Forelimb muscle (tissue), 1 donor: Measurements from ENCODE around the gene AUP1. TPM values are rescaled to one million over a fixed set of nuclear protein-coding genes. Genes with fewer than 3 reads are reported as not detected.

Experiments used
- polyA plus RNA-seq: library from polyadenylated mRNA; unstranded; fragments of 120-200 nt; gene quantifications from one replicate; pipeline ENCODE4 v1.2.1, GENCODE V29; 2013; ENCODE audit not compliant: insufficient read length

Gene AUP1
- polyA plus RNA-seq, 1 donor = 60.5 TPM

Other genes with a start within 250 kb of the AUP1 start
- 2.0 TPM for gene SLC4A5, start 186.3 kb downstream of the AUP1 start, polyA plus RNA-seq
- gene DCTN1, start 149.4 kb downstream of the AUP1 start, polyA plus RNA-seq = 98.0 TPM
- 2.2 TPM for gene C2orf81, start 108.1 kb downstream of the AUP1 start, polyA plus RNA-seq
- gene WDR54, start 108.0 kb downstream of the AUP1 start, polyA plus RNA-seq = 8.7 TPM
- 50.9 TPM for gene RTKN, start 87.8 kb downstream of the AUP1 start, polyA plus RNA-seq
- 19.0 TPM for gene INO80B, start 74.6 kb downstream of the AUP1 start, polyA plus RNA-seq
- 57.6 TPM for gene WBP1, start 71.3 kb downstream of the AUP1 start, polyA plus RNA-seq
- gene MOGS, start 64.3 kb downstream of the AUP1 start, polyA plus RNA-seq = 30.4 TPM
- 66.9 TPM for gene MRPL53, start 57.0 kb downstream of the AUP1 start, polyA plus RNA-seq
- gene CCDC142, start 46.7 kb downstream of the AUP1 start, polyA plus RNA-seq = 9.9 TPM
- gene TTC31, start 46.6 kb downstream of the AUP1 start, polyA plus RNA-seq = 18.3 TPM
- gene LBX2, start 30.1 kb downstream of the AUP1 start, polyA plus RNA-seq = 1.2 TPM
- 14.1 TPM for gene PCGF1, start 22.0 kb downstream of the AUP1 start, polyA plus RNA-seq
- gene TLX2, start 15.3 kb downstream of the AUP1 start, polyA plus RNA-seq = not detected
- 0.14 TPM for gene DQX1, start 3.5 kb downstream of the AUP1 start, polyA plus RNA-seq
- gene HTRA2, start 227 bp upstream of the AUP1 start, polyA plus RNA-seq = 28.8 TPM
- gene LOXL3, start 24.2 kb upstream of the AUP1 start, polyA plus RNA-seq = 8.7 TPM
- 5.5 TPM for gene DOK1, start 25.0 kb upstream of the AUP1 start, polyA plus RNA-seq
- 0.14 TPM for gene M1AP, start 118.6 kb upstream of the AUP1 start, polyA plus RNA-seq
- gene SEMA4F, start 124.5 kb upstream of the AUP1 start, polyA plus RNA-seq = 2.1 TPM